ENCODE data around the gene OR6X1. TPM values are rescaled to one million over a fixed set of nuclear protein-coding genes. Genes with fewer than 3 reads are reported as not detected.

OR6X1 gene
- total RNA-seq, 1 experiment from 2014 or later: not detected

- no peaks in the 10 kb centered on the region for H3K27me3 Mint-ChIP-seq (ENCODE audit: low read depth)
Measured at GRCh38 chr11:123797114-123797513, 42.8 kb upstream of the OR6X1 start.

More at GRCh38 chr11:123797114-123797513, 42.8 kb upstream of the OR6X1 start:
- Histone ChIP-seq H3K27ac (ENCODE audit: insufficient read length, low read depth, low read length) (no peak overlapping the region), H3K4me1 (ENCODE audit: insufficient read depth, low read length) (no peaks in the 10 kb centered on the region), H3K23me2 (ENCODE audit: insufficient read length, low read depth, low read length, poor library complexity, severe bottlenecking) (no peaks in the 10 kb centered on the region), H3K79me1 (ENCODE audit: insufficient read depth, low read depth, low read length, poor library complexity, severe bottlenecking) (no peaks in the 10 kb centered on the region), H3K79me2 (ENCODE audit: insufficient read depth, low read length) (no peaks in the 10 kb centered on the region), H3K27me3 (ENCODE audit: insufficient read depth, low read length) (no peaks in the 10 kb centered on the region), H3T11ph (ENCODE audit: low read length) (no peak overlapping the region), H2BK15ac (ENCODE audit: low read depth, low read length) (no peak overlapping the region), H2BK12ac (ENCODE audit: insufficient read length, low read depth, low read length) (no peak overlapping the region), H2AK5ac (ENCODE audit: insufficient read length, low read length) (no peak overlapping the region), H2BK5ac (ENCODE audit: insufficient read length, low read length) (no peak overlapping the region), H4K8ac (replicated peaks; ENCODE audit: insufficient read length, low read depth, low read length) (no peak overlapping the region), H2BK120ac (ENCODE audit: low read depth, low read length, poor library complexity, severe bottlenecking) (no peak overlapping the region), H3K23ac (ENCODE audit: insufficient read length, low read depth, low read length) (no peak overlapping the region), H3K4ac (ENCODE audit: low read depth, low read length) (no peak overlapping the region), H4K91ac (ENCODE audit: insufficient read length, low read depth, low read length) (no peak overlapping the region), H2BK20ac (ENCODE audit: low read depth, low read length, poor library complexity, severe bottlenecking) (no peak overlapping the region), H3K14ac (ENCODE audit: insufficient read depth, low read length) (no peak overlapping the region), H3K4me2 (ENCODE audit: insufficient read depth, insufficient read length, low read length) (no peak overlapping the region), H3K56ac (ENCODE audit: insufficient read length, low read depth, low read length) (no peak overlapping the region), H4K20me1 (ENCODE audit: control insufficient read depth, insufficient read depth, insufficient read length) (no peaks in the 10 kb centered on the region), H3K9ac (ENCODE audit: extremely low read depth, insufficient read length, low read length) (no peak overlapping the region), H3K18ac (ENCODE audit: insufficient read length, low read depth, low read length) (no peak overlapping the region), H3K9me3 (ENCODE audit: control insufficient read depth, low read depth, low read length) (no peaks in the 10 kb centered on the region), H2AFZ (ENCODE audit: low read length) (no peak overlapping the region), H4K5ac (ENCODE audit: insufficient read length, low read depth, low read length) (no peak overlapping the region)
- no peak overlapping the region for H3K4me3 Mint-ChIP-seq
- no peak overlapping the region for H3K27ac Mint-ChIP-seq
- H3K36me3 Mint-ChIP-seq (ENCODE audit: insufficient read depth in 1 of 3, low read depth in 3 of 3): peaks cover 17 to 36% (median 24%) of the 10 kb centered on the region in 3 experiments
- DNase-seq: no peak
- no CpG with 5 or more reads among the region's 4 CpGs for WGBS (ENCODE audit: extremely low coverage, insufficient read length, low lambda C conversion rate)
- peaks cover 22 to 31% of the 10 kb centered on the region in 2 experiments for H3K9me3 Mint-ChIP-seq
- peaks cover 14 to 27% of the 10 kb centered on the region in 2 experiments for H3K4me1 Mint-ChIP-seq
- no peak for TF ChIP-seq CTCF (conservative IDR thresholded peaks at IDR 0.05)
